K562 treated with DMSO at 1 percent for 24 hours (cell line): ENCODE measurements around the gene FBH1. TPM values are rescaled to one million over a fixed set of nuclear protein-coding genes. Genes with fewer than 3 reads are reported as not detected.

Experiments
- total RNA-seq: library from RNA; unstranded; fragments of 300-600 nt; gene quantifications from 2 replicates; pipeline ENCODE4 v1.2.3, GENCODE V29; 2022; ENCODE audit warnings: low read depth; ENCODE audit not compliant: insufficient read depth

Gene FBH1
- 79.3 and 82.9 TPM in 2 replicates for total RNA-seq

DNA sequence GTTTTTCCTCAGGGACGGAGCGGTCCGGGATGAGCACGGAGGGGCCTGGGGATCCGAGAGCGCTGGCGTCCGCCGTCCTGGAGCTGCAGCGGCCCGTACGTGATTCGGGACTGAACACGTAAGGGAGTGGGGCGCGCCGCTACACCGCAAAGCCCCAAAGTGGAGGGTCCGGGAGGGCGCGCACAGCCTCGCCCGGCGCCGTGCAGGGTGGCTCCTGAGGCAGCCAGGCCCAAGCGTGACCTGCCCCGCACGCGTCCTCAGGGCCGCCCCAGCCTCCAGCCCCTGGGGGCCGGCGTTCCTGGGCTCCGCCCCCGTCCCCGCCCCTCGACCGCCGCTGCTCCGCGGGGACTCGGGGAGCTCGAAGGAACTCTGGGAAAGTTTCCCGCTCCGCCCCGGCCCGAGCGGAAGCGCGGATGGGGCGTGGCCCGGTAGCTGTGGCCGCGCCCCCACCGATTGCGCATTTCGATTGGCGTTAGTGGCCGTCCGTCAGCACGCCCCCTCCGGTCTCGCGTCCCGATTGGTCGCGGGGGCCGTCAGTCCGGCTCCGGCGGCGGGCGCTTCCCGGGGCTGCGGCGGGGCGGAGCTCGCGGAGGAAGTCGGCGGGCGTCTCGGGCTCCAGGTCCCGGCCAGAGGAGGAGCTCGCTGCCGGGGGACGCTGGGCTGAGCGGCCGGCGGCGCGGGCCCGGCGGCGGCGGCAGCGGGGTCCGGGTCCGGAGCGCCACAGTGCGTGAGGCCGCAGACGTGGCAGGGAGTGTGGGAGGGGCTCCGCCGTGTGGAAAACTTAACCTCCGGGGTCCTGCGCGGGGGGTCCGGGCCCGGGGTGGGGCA is at the start of gene FBH1, which contains the start of gene ANKRD16:
TSS of gene FBH1 (plus strand) at position 620 of the 828 bp plus-strand sequence. CDS start at position 723, 103 bp downstream.
TSS of gene ANKRD16 (minus strand) at position 270 of the 828 bp plus-strand sequence. CDS start 539 bp downstream, outside the sequence.

DNA sequence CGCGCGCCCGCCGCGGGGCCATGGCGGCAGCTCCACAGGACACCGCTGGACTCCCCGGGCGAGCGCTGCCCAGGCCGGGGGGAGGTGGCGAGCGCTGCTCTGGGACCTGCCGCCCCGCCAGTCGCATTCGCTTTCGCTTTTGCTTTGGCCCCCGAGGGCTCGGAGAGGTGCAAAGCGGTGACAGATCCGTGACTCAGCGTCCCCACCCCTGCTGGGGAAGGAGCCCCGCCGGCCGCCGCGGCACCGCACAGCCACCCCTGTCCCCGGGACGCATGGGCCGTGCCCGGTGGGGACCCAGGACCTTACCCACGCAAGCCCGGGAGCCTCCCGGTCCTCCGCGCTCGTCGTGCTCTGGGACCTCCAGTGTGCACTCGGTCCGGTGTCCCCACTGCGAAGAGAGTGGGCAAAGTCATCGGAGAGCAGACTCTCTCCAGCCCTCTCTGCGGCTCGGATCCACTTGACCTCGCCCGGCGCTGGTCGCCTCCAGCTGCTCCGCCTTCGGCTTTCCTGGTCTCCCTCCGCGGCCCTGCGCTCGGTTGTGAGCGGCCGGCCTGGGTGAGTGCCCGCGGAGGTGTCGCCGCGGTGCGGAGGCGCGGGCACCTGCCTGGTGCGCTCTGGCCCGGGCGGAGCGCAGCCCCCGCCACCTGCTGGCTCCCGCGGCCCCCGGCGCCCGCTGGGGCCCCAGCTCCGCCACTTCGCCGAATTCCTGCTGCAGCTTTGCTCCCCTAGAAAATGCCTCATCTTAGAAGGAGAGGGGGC is 87.6 kb downstream of the FBH1 start, which contains the start of gene IL15RA:
TSS of gene IL15RA (minus strand) at position 73 of the 759 bp plus-strand sequence. CDS start at position 22, 51 bp downstream.

Other genes starting within 250 kb of the FBH1 start
- 34.1 and 34.6 TPM in 2 replicates for gene ASB13, start 223.6 kb upstream of the FBH1 start, total RNA-seq
- 21.0 and 24.4 TPM in 2 replicates for gene TASOR2, start 205.4 kb upstream of the FBH1 start, total RNA-seq
- 138 and 160 TPM in 2 replicates for gene GDI2, start 76.8 kb upstream of the FBH1 start, total RNA-seq
- gene ANKRD16, start 350 bp upstream of the FBH1 start, total RNA-seq: 5.9 and 6.9 TPM in 2 replicates
- gene IL15RA, start 87.3 kb downstream of the FBH1 start, total RNA-seq: 38.2 and 41.2 TPM in 2 replicates
- gene IL2RA, start 172.1 kb downstream of the FBH1 start, total RNA-seq: 0.20 and 0.69 TPM in 2 replicates
- 50.0 and 78.8 TPM in 2 replicates for gene RBM17, start 198.8 kb downstream of the FBH1 start, total RNA-seq